Omental fat pad (tissue), 4 donors: ENCODE data around the gene DCBLD2. TPM values are rescaled to one million over a fixed set of nuclear protein-coding genes. Genes with fewer than 3 reads are reported as not detected.

Source experiments
- ATAC-seq: fragments of 150-250 bp; one replicate; pipeline ENCODE4 v1.9.1; 2016; ENCODE audit warnings: mild to moderate bottlenecking, moderate library complexity; ENCODE audit not compliant: low FRiP score
- DNase-seq: peaks from one replicate; pipeline ENCODE4 v3.0.0-alpha.2; 2019; ENCODE audit warnings: low spot score
- CTCF ChIP-seq, 3 donors: fragments of 450-650 bp; IDR thresholded peaks; one replicate each; pipeline ENCODE4 v1.5.1; 2016 to 2017; ENCODE audit warnings: antibody characterized with exemption in 3 of 3, mild to moderate bottlenecking in 3 of 3, moderate library complexity in 2 of 3
- total RNA-seq, 4 donors: library from RNA; depleted of rRNA; stranded (reverse); fragments of >200 nt; gene quantifications; one replicate each; pipeline ENCODE4 v1.1.0, GENCODE V29; 2016

DCBLD2 gene
- total RNA-seq, 4 donors from 2014 or later: 25.5 to 40.1 (median 33.0) TPM

GRCh38 chr3:98770261-98771039, 131.0 kb downstream of the DCBLD2 start:
- no peak for TF ChIP-seq CTCF (IDR thresholded peaks at IDR 0.05)
- ATAC-seq (no peak), DNase-seq (no peak)

GRCh38 chr3:98769448-98769847, 132.0 kb downstream of the DCBLD2 start:
- TF ChIP-seq CTCF (IDR thresholded peaks at IDR 0.05): no peak
- DNase-seq (no peak), ATAC-seq (no peak)

GRCh38 chr3:98768961-98769360, 132.5 kb downstream of the DCBLD2 start:
- no peak for DNase-seq
- no peak for TF ChIP-seq CTCF (IDR thresholded peaks at IDR 0.05)
- ATAC-seq: no peak

- TF ChIP-seq CTCF (IDR thresholded peaks at IDR 0.05): no peak
- no peak for DNase-seq
- no peak for ATAC-seq
Observed at GRCh38 chr3:98766924-98767323, 134.6 kb downstream of the DCBLD2 start.

GRCh38 chr3:98765721-98766120, 135.8 kb downstream of the DCBLD2 start:
- ATAC-seq: no peak
- DNase-seq: no peak
- TF ChIP-seq CTCF (IDR thresholded peaks at IDR 0.05): no peak

- DNase-seq: no peak
- no peak for TF ChIP-seq CTCF (IDR thresholded peaks at IDR 0.05)
- peak; percentile 37 for ATAC-seq
Observed at GRCh38 chr3:98764472-98764884, 137.0 kb downstream of the DCBLD2 start.

GRCh38 chr3:98763819-98764418, 137.6 kb downstream of the DCBLD2 start:
- no peak for TF ChIP-seq CTCF (IDR thresholded peaks at IDR 0.05)
- ATAC-seq: no peak
- DNase-seq: no peak
